Measurements from ENCODE around the gene TJP3. TPM values are rescaled to one million over a fixed set of nuclear protein-coding genes. Genes with fewer than 3 reads are reported as not detected.
A peak's percentile ranks its signal among the peaks of the same experiment; 100 is the strongest.

The TJP3 gene
- total RNA-seq, 1 experiment from 2014 or later = not detected

DNA sequence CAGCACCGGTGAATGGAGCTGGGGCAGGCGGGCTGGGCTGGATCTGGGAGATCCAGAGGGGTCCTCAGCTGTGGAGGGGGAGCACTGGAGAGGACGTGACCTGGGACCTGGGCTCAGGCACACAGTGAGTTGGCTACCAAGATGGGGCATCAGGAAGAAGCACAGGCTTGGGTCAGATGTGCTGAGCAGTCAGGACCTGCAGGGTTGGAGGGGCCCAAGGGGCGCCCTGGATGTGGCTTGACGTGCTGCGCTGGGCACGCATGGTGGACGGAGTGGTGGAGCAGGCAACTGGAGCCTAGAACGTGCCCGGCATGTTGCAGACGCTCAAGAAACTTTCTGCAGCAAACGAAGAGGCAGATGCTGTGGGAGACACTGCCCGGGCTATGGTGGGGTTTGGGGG lies 28.6 kb upstream of the TJP3 start:
- Histone ChIP-seq H3K4me3 (no peak overlapping the region), H3K36me3 (no peaks in the 10 kb centered on the region), H3K4me1 (peaks cover 6% of the 10 kb centered on the region; the same call in 1 of the 2 replicates), H3K27ac (no peak overlapping the region), H3K9me3 (replicated peaks) (no peaks in the 10 kb centered on the region), H3K27me3 (no peaks in the 10 kb centered on the region)
- no peak for DNase-seq

DNA sequence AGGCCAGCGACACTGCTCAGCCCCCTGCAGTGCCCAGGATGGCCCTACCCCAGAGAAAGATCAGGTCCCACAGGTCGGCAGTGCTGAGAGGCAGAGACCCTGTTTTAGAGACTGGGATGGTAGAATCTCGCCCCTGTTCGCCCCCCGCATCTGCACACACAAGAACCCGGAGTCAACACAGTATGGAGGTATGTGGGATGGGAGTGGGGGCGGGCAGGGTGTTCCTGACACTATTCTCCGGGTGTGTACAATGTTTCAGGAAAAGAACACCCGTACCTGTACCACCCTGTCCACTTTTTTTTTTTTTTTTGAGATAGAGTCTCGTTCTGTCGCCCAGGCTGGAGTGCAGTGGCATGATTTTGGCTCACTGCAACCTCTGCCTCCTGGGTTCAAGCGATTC lies 27.2 kb upstream of the TJP3 start:
- H3K27me3 ChIP-seq = no peaks in the 10 kb centered on the region
- peaks cover 6% of the 10 kb centered on the region; the same call in 1 of the 2 replicates for H3K4me1 ChIP-seq
- no peaks in the 10 kb centered on the region for H3K9me3 ChIP-seq (replicated peaks)
- H3K36me3 ChIP-seq = no peaks in the 10 kb centered on the region
- DNase-seq = no peak
- no peak overlapping the region for H3K27ac ChIP-seq
- H3K4me3 ChIP-seq = no peak overlapping the region

DNA sequence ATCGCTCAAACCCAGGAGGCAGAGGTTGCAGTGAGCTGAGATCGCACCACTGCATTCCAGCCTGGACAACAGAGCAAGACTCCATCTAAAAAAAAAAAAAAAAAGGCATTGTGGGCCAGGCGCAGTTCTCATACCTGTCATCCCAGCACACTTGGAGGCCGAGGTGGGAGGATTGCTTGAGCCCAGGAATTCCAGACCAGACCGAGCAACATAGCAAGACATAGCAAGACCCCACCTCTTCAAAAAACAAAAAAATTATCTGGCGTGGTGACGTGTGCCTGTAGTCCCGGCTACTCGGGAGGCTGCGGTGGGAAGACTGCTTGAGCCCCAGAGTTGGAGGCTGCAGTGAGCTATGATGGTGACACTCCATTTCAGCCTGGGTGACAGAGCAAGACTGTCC lies 25.9 kb upstream of the TJP3 start:
- no peak for DNase-seq
- Histone ChIP-seq H3K27ac (no peak overlapping the region; the same call in 1 of the 2 replicates), H3K4me3 (no peak overlapping the region)

DNA sequence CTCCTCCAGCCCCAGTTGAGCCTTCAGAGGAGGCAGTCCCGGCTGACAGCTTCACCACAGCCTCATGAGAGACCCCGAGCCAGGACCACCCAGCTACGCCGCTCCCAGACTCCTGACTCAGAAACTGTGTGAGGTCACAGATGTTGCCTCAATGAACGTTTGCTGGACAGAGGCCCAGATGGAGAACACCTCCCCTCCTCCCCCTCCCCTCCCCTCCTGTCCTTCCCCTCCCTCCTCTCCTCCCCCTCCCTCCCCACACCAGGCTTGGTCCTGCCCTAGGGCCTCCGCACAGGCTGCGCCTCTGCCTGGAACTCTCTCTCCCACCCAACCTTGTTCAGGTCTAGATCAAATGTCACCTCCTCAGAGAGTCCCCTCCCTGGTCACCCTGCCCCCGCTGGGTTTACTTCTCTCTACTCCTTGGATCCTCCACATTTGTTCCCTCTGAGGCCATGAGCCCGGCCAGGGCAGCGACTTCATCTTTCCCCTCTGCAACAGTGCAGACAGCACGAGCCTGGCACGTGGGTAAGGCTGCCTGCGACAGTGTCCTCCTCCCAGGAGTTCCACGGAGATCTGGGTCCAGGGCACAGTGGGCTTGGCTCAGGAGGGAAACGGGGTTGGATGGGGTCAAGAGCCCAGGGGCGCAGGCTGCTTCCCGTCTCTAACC lies 25.3 kb upstream of the TJP3 start:
- Histone ChIP-seq H3K4me3 (no peak overlapping the region), H3K27ac (peak overlapping the region; percentile 62), H3K36me3 (no peaks in the 10 kb centered on the region), H3K9me3 (replicated peaks) (no peaks in the 10 kb centered on the region), H3K4me1 (peaks cover 6% of the 10 kb centered on the region; the same call in 1 of the 2 replicates), H3K27me3 (no peaks in the 10 kb centered on the region)
- DNase-seq = peak; percentile 60 to 67

More for the DNA sequence above, 25.9 kb upstream of the TJP3 start:
- no peaks in the 10 kb centered on the region for H3K9me3 ChIP-seq (replicated peaks)
- peaks cover 6% of the 10 kb centered on the region; the same call in 1 of the 2 replicates for H3K4me1 ChIP-seq
- no peaks in the 10 kb centered on the region for H3K27me3 ChIP-seq
- H3K36me3 ChIP-seq = no peaks in the 10 kb centered on the region

DNA sequence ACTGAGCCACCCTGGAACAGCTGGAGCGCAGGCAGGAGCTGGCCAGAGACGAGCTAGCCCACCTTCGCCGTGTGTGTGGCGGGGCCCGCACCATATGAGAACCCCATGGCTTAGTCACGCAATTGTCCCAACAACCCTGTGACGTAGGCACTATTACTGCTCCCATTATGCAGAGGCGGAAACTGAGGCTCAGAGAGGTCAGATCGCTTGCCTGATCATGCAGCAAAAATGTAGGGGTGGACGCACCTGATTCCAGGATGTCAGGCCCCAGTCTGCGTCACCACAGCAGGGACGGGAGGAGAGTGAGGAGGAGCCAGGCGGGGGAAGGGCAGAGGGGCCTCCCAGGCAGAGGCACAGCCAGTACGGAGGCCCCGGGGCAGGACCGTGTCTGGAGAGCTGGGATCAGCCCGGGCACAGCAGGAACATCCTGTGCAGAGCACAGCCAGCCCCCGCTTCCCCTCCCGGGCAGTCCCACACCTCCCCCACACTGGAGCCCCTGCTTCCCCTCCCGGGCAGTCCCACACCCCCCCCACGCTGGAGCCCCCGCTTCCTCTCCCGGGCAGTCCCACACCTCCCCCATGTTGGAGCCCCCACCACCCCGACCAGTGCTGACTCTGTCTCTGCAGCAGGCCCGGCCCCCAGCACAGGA lies 24.7 kb upstream of the TJP3 start:
- peaks cover 6% of the 10 kb centered on the region; the same call in 1 of the 2 replicates for H3K4me1 ChIP-seq
- no peaks in the 10 kb centered on the region for H3K9me3 ChIP-seq (replicated peaks)
- no peaks in the 10 kb centered on the region for H3K36me3 ChIP-seq
- H3K27ac ChIP-seq = peak overlapping the region; percentile 62
- H3K4me3 ChIP-seq = no peak overlapping the region
- DNase-seq = peak; percentile 60 to 66
- no peaks in the 10 kb centered on the region for H3K27me3 ChIP-seq

DNA sequence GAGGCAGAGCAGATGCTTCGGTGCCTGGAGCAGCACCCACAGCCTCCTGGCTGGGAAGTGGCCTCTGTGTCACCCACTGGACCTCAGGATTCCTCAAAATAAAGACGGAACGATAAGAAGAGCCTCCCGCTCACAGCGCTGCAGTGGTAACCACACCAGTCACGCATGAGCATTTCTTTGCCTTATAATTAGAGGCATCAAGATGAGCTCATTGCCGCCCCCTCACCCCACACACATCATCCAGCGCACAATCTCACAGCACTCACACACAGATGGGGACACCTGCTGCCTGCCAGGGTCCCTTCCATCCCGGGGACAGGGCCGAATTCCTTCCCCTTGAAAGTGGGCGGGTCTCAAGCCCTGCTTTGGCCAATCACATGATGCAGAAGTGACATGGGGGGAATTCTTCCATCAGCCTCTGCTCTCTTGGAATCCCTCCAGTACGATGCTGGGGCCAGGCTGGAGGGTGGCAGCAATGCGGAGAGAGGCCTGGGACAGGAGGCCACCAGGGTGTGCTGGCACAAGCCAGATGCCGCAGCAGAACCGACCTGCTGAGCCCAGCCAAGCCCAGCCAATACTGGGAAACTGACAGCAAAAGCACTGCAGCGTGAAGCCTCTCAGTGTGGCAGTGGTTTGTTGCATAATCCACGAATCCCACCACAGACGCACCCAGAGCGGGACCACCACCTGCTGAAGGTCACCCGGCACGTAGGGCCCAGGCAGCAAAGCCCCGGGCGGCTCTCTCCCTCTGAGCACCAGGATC lies 23.9 kb upstream of the TJP3 start:
- peak; percentile 77 to 79 for DNase-seq
- Histone ChIP-seq H3K27ac (peak overlapping the region; percentile 62), H3K36me3 (no peaks in the 10 kb centered on the region), H3K4me1 (peaks cover 6% of the 10 kb centered on the region; the same call in 1 of the 2 replicates), H3K9me3 (replicated peaks) (no peaks in the 10 kb centered on the region), H3K4me3 (no peak overlapping the region), H3K27me3 (no peaks in the 10 kb centered on the region)

DNA sequence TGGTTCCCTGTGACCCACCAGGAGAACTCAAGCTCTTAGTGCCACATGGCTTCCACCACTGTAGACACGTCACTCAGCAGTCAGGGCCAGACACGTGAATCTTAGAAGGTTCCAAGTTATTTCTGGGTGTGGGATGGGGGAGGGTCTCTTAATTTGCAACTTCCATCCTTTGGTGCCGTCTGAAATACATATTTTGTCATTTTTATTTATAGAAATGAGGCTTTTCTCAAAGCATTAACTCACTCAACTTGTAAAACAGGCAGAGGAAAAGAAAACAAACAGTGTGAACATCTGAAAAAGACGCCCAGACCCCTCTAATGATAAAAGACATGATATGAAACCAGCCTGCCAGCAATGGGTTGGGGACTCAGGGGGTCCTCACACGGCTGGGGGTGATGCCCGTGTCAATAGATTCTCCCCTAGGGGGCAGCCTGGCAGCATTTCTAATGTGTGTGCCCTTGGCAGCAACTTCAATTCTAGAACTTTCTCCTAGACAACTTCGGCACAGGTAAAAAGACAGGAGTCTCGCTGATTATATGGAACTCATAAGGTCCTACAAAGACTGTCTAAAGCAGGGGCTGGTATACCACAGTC lies 23.3 kb upstream of the TJP3 start:
- Histone ChIP-seq H3K27ac (peak overlapping the region; percentile 62), H3K4me3 (no peak overlapping the region), H3K36me3 (no peaks in the 10 kb centered on the region)

DNA sequence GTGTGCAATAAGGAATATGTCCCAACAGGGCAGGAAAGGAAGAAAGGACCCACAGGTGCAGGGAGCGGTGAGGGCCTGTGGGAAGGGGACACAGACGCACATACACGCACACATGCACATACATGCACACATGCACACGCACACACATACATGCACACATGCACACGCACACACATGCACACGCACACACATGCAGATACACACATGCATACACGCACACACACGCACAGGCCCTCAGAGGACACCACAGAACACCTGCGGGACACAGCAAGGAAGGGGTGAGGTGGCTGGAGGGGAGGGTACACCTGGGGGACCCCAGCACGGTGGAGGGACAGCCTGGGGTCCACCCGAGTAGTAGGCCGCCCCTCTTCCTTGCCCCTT lies 20.8 kb upstream of the TJP3 start:
- Histone ChIP-seq H3K4me1 (peaks cover 6% of the 10 kb centered on the region; the same call in 1 of the 2 replicates), H3K4me3 (no peak overlapping the region), H3K9me3 (replicated peaks) (no peaks in the 10 kb centered on the region), H3K36me3 (no peaks in the 10 kb centered on the region), H3K27ac (no peak overlapping the region), H3K27me3 (no peaks in the 10 kb centered on the region)
- DNase-seq = no peak

More for the DNA sequence above, 23.3 kb upstream of the TJP3 start:
- Histone ChIP-seq H3K9me3 (replicated peaks) (no peaks in the 10 kb centered on the region), H3K4me1 (peaks cover 6% of the 10 kb centered on the region; the same call in 1 of the 2 replicates), H3K27me3 (no peaks in the 10 kb centered on the region)
- DNase-seq = no peak

DNA sequence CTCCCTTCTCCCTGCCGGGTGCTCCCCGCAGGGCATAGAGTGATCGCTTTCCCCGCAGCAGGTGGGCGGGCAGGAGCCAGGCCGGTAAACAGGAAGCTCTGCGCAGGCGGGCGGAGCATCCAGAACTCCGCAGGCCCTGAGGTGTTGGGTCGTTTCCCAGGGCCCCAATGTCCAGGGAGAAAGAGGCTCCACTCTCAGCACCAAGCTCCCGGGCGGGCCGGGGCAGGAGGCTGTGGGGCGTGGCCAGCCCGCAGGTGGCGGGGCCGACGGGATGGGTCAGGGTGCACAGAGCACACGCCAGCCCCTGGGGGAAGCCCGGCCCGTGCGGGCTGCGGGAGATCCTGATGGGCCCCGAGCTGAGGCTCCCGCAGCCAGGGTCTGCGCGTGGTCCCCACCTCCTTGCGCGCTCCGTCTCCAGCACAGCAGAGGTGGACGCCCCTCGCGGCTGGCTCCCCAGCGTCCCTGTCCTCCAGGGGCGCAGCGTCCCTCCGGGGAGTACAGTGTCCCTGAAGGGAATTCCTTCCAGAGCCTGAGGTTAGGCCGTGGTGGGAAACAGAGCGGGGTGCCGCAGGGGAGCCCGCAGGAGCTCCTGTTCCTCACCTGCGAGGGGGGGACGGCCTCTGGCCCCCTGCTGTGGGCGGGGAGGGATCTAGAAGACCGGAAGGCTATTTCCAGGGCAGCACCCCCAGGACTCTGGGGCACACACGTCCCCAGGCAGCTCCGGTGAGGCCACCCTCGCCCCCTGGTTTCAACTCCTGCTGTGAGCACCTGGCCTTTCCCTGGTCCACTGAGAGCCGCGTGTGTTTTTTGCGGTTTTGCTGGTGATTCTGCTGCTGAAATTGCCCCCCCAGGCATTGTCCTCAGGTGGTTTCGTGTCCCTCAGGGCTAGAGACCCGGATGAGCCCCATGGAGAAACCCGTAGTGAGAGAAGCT lies 20.1 kb upstream of the TJP3 start:
- Histone ChIP-seq H3K27ac (no peak overlapping the region), H3K36me3 (no peaks in the 10 kb centered on the region), H3K4me1 (peaks cover 5% of the 10 kb centered on the region), H3K4me3 (no peak overlapping the region), H3K9me3 (replicated peaks) (no peaks in the 10 kb centered on the region), H3K27me3 (no peaks in the 10 kb centered on the region)
- no peak for DNase-seq

DNA sequence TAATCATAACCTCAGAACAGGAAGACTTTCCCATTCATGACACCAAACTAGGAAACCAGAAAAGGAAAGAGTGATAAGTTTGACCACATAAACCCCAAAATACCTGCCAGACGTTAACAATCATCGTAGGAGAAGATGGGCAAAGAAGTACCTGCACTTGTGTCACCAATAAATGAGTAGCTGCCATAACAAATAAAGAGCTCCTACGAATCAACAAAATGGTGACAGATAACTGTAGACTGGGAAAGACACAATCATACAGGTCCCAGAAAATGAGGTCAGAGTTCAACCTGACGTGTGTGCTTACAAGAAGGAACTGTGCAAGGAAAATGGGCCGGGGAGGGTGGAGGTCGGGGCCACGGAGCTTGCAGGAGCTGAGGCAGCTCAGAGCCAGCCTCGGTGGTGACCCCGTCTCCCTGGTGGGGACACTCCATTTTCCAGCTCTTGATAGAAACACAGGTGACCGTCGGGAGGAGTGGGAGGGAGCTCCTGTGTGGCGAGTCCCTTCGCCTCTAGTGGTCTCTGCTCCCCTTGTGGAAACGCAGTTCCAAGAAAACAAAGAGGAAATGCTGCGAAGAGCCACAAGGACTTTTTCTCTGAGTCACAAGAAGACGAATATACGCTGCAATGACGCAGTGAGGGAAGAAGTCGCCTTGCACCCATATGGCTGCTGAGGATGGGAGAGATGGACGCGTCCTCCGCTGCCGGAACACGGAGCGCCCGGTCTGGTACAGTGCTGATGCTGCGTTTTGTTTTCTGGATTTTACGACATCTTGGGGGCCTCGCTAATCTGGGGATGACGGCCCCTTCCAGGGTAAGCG lies 17.4 kb upstream of the TJP3 start:
- Histone ChIP-seq H3K4me3 (no peak overlapping the region), H3K27me3 (no peaks in the 10 kb centered on the region), H3K36me3 (no peaks in the 10 kb centered on the region), H3K27ac (no peak overlapping the region), H3K4me1 (peaks cover 3% of the 10 kb centered on the region), H3K9me3 (replicated peaks) (no peaks in the 10 kb centered on the region)
- DNase-seq = no peak

DNA sequence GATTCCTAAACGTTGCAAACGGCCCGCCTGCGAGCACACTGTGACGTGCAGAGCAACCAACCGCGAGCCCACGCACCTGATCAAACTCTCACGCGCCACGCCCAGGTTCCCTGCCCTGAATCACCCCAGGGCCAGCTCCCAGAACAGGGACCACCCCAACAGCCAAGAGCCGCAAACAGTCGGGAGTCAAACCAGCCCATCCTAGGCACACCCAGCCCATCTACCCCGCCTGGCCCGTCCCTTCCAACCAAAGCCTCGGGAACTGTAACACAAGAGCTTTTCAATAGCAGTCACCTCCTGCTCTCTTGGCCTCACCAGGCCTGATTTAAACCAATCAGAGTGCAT lies 16.8 kb upstream of the TJP3 start:
- H3K4me3 ChIP-seq = no peak overlapping the region
- DNase-seq = no peak
- H3K27me3 ChIP-seq = no peaks in the 10 kb centered on the region
- H3K9me3 ChIP-seq (replicated peaks) = no peaks in the 10 kb centered on the region
- no peaks in the 10 kb centered on the region for H3K36me3 ChIP-seq
- H3K4me1 ChIP-seq = peaks cover 3% of the 10 kb centered on the region
- no peak overlapping the region for H3K27ac ChIP-seq

DNA sequence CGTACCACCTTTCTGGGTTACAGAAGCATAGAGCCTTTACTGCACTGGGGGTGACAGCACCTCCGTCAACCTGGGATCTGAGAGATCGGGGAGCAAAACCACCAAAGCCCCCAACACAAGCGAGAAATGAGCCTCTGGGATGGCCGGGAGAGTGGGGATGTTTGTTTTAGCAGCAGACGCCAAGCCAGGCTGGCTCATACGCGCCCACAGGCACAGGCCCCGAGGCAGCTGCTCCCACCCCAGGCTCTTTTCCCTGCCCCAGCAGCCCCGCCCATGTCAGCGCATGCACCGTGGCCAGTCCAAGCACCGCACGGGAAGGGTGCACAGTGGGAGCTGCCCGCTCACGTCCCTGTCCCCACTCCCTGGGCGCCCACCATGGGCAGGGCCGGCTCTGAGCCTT lies 16.5 kb upstream of the TJP3 start:
- Histone ChIP-seq H3K27ac (no peak overlapping the region), H3K9me3 (replicated peaks) (no peaks in the 10 kb centered on the region), H3K4me3 (no peak overlapping the region), H3K4me1 (peaks cover 3% of the 10 kb centered on the region), H3K27me3 (no peaks in the 10 kb centered on the region), H3K36me3 (no peaks in the 10 kb centered on the region)
- DNase-seq = no peak

Measured in SJCRH30 (cell line).